Right lobe of liver (tissue), 6 donors: ENCODE measurements around the gene MEX3A. TPM values are rescaled to one million over a fixed set of nuclear protein-coding genes. Genes with fewer than 3 reads are reported as not detected.

ENCODE experiments used
- ATAC-seq, 4 donors: fragments of 200-7000 bp; cut with Tn5 transposase; one replicate each; pipeline ENCODE4 v1.9.1; 2020; ENCODE audit warnings: mild to moderate bottlenecking in 4 of 4, moderate library complexity in 4 of 4
- DNase-seq, 3 donors: peaks; one replicate each; pipeline ENCODE4 v3.0.0-alpha.2; 2020
- H3K27ac ChIP-seq, 3 donors: fragments of 200-600 bp; one replicate each; pipeline ENCODE4 v1.8.0; 2022
- H3K27me3 ChIP-seq, 2 donors: fragments of 200-600 bp; one replicate each; pipeline ENCODE4 v1.8.0; 2022
- H3K36me3 ChIP-seq, 4 donors: fragments of 200-600 bp; sonication (generic) in 1 of 4; one replicate each; pipeline versions ENCODE4 v1.5.1 to v1.8.0; 2017 to 2022; ENCODE audit warnings: control low read depth in 1 of 4
- H3K4me1 ChIP-seq, 4 donors: fragments of 200-600 bp; sonication (generic) in 1 of 4; one replicate each; pipeline versions ENCODE4 v1.5.1 to v1.8.0; 2017 to 2022; ENCODE audit warnings: control low read depth in 1 of 4
- H3K4me3 ChIP-seq, 3 donors: fragments of 200-600 bp; one replicate each; pipeline ENCODE4 v1.8.0; 2022
- H3K9me3 ChIP-seq, 4 donors: fragments of 200-600 bp; sonication (generic) in 1 of 4; one replicate each; pipeline versions ENCODE4 v1.5.1 to v1.8.0; 2017 to 2022; ENCODE audit warnings: control low read depth in 1 of 4
- CTCF ChIP-seq, 4 donors: fragments of 200-600 bp in 3 of 4; fragments of 450-650 bp in 1 of 4; IDR thresholded peaks; one replicate each; pipeline versions ENCODE4 v1.5.1 to v1.8.0; 2016 to 2022; ENCODE audit warnings: antibody characterized with exemption in 4 of 4, mild to moderate bottlenecking in 2 of 4
- POLR2A ChIP-seq: fragments of 450-650 bp; IDR thresholded peaks from one replicate; pipeline ENCODE4 v1.6.1; 2017; ENCODE audit warnings: antibody characterized with exemption, mild to moderate bottlenecking
- whole genome bisulfite sequencing: methylation state at CpG from one replicate; pipeline ENCODE4 v1.1.6; 2018; ENCODE audit warnings: low coverage, low lambda C conversion rate; ENCODE audit not compliant: insufficient coverage; ENCODE audit errors: missing lambda C conversion rate; 5-methylcytosine and 5-hydroxymethylcytosine counted together
- intact Hi-C, 2 donors: fragments of 100-400 bp; cut with DNase I; formaldehyde crosslinking; loops; one replicate each; pipeline versions ENCODE4 v1.11.2 to v1.14.1; 2022
- long read RNA-seq: library from polyadenylated mRNA; unstranded; transcript quantifications from one replicate; pipeline ENCODE4 v2.0.0, GENCODE V29; 2019
- total RNA-seq, 6 experiments: library from RNA; depleted of rRNA in 2 of 6; stranded (reverse); fragments of >200 nt in 2 of 6; fragmentation: NEBNext Ultra II Directional in 3 of 6; extraction: Animal tissue kit (Norgen Biotek cat#: 25700) in 3 of 6; gene quantifications; one replicate each; pipeline versions ENCODE4 v1.1.0 to v1.2.4, GENCODE V29; 2016 to 2023
- donor health status: DM: no; HTN: yes; CAD: no.
- donor health status: DM: no; HTN: no; CAD: no.
- donor health status: DM: no; HTN: no; CAD: no.
- donor health status: DM: no; HTN: yes; CAD: no.
- donor health status: DM: no; HTN: yes; CAD: no.

The MEX3A gene
- total RNA-seq = 1 to 10 TPM in 1 of 6 experiments, under 1 TPM in 5; 0.35 to 1.4 (median 0.83) TPM
- long read RNA-seq, partial matches to known transcripts = 0 of 1 reads
- long read RNA-seq, other reads (novel, unspliced or antisense) = 1 of 1 reads

GRCh38 chr1:156082309-156083091, at the start of gene MEX3A:
MEX3A (minus strand) TSS chr1:156082465; CDS start chr1:156081998, 467 bp downstream.
- Histone ChIP-seq H3K27ac (peak within 1 kb of the TSS; percentile 16 to 43 (median 30)), H3K9me3 (no peaks in the 10 kb centered on the region), H3K4me3 (peak within 1 kb of the TSS; percentile 81 to 85 (median 84)), H3K4me1 (peaks cover 0 to 17% (median 8%) of the 10 kb centered on the region in 4 donors), H3K36me3 (no peaks in the 10 kb centered on the region), H3K27me3 (no peaks in the 10 kb centered on the region)
- under 1% methylated on average over 47 of the region's 62 CpGs for WGBS
- TF ChIP-seq POLR2A (no peak), CTCF (IDR thresholded peaks at IDR 0.05) (no peak)
- intact Hi-C loops = no loop called here
- ATAC-seq (peak; percentile 71 to 79 (median 77)), DNase-seq (peak; percentile 75 to 81 (median 80))

- no CpG with 5 or more reads among the region's 6 CpGs for WGBS
- Histone ChIP-seq H3K27ac (peak overlapping the region in 2 of 3 donors; percentile 72 to 79), H3K36me3 (peaks cover 18 to 47% (median 33%) of the 10 kb centered on the region in 4 donors), H3K4me3 (no peak overlapping the region), H3K9me3 (no peaks in the 10 kb centered on the region), H3K4me1 (peaks cover 0 to 29% (median 16%) of the 10 kb centered on the region in 4 donors), H3K27me3 (no peaks in the 10 kb centered on the region)
- ATAC-seq (peak in 2 of 4 donors; percentile 2 to 5), DNase-seq (no peak)
- intact Hi-C loops = loop anchor here in 1 of 2 donors (5.0 to 10.0 kb wide), 2 partner anchors 33 to 114 kb away; partner anchors contain the start of genes BGLAP and PAQR6
- TF ChIP-seq CTCF (IDR thresholded peaks at IDR 0.05) = peak in 1 of 4 donors; percentile 21
- TF ChIP-seq POLR2A = no peak
These were observed 48.3 kb upstream of the MEX3A start for GRCh38 chr1:156130578-156130942.

- TF ChIP-seq CTCF (IDR thresholded peaks at IDR 0.05) = peak; percentile 96 to 98 (median 97)
- peak; percentile 8 for TF ChIP-seq POLR2A
- intact Hi-C loops = loop anchor here in 1 of 2 donors (5.0 to 10.0 kb wide), 2 partner anchors 33 to 115 kb away; partner anchors contain the start of genes BGLAP and PAQR6
- Histone ChIP-seq H3K36me3 (peaks cover 16 to 40% (median 29%) of the 10 kb centered on the region in 4 donors), H3K9me3 (no peaks in the 10 kb centered on the region), H3K4me3 (no peak overlapping the region), H3K4me1 (peaks cover 0 to 29% (median 17%) of the 10 kb centered on the region in 4 donors), H3K27ac (peak overlapping the region; percentile 58 to 79 (median 72)), H3K27me3 (no peaks in the 10 kb centered on the region)
- ATAC-seq (peak; percentile 76 to 86 (median 80)), DNase-seq (peak in 2 of 3 donors; percentile 67 to 71)
- WGBS = 34% methylated on average over 5 of the region's 7 CpGs
These were observed 47.7 kb upstream of the MEX3A start for GRCh38 chr1:156129687-156130577.
